ENCODE data around the gene KIAA1549. TPM values are rescaled to one million over a fixed set of nuclear protein-coding genes. Genes with fewer than 3 reads are reported as not detected.

Gene KIAA1549
- total RNA-seq, 1 donor = 3.7 TPM

DNA sequence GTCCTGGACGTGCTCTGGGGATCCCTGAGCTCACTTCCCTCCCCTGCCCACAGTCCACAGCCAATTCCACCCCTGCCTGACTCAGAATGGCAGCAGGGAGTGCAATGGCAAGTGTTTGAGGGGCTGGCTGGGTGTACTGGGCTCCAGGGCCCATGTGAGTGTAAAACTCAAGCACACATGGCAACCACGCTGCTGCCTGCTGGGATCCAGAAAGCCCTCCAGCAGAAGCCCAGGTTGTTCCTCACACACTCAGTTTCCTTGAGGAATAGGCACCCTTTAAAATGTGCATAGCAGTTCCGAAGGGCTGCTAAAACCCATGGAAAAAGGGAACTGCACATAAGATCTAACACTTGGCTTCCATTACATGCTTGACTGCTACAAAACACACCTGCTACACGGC lies 171.8 kb downstream of the KIAA1549 start:
- no peak overlapping the region for H3K4me3 ChIP-seq (ENCODE audit: low read depth, low read length)
- TF ChIP-seq, protein P1, sequence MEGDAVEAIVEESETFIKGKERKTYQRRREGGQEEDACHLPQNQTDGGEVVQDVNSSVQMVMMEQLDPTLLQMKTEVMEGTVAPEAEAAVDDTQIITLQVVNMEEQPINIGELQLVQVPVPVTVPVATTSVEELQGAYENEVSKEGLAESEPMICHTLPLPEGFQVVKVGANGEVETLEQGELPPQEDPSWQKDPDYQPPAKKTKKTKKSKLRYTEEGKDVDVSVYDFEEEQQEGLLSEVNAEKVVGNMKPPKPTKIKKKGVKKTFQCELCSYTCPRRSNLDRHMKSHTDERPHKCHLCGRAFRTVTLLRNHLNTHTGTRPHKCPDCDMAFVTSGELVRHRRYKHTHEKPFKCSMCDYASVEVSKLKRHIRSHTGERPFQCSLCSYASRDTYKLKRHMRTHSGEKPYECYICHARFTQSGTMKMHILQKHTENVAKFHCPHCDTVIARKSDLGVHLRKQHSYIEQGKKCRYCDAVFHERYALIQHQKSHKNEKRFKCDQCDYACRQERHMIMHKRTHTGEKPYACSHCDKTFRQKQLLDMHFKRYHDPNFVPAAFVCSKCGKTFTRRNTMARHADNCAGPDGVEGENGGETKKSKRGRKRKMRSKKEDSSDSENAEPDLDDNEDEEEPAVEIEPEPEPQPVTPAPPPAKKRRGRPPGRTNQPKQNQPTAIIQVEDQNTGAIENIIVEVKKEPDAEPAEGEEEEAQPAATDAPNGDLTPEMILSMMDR (IDR thresholded peaks at IDR 0.05; ENCODE audit: insufficient read depth, low read length) = no peak
- DNase-seq (ENCODE audit: low read depth) = no peak

DNA sequence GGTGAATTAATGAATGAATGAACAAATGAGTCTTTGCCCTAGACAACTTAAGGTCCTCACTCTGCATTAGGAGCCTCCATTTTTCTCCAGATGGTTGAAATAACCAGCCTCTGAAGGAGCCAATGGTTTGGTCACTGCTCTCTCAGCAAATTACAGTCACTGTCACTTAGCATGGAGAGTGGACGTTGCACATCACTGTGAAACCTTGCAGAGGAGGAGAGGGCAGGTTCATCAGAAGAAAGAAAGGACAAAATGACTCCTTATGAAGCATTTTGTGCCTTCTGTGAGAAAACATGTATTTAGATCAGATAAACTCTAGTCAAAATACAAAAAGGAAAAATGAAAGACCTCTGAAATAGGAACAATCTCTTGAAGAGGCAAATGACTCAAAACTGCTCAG lies 176.6 kb downstream of the KIAA1549 start:
- no peak for DNase-seq (ENCODE audit: low read depth)
- no peak overlapping the region for H3K4me3 ChIP-seq (ENCODE audit: low read depth, low read length)
- TF ChIP-seq, protein P1 (IDR thresholded peaks at IDR 0.05; ENCODE audit: insufficient read depth, low read length) = no peak

DNA sequence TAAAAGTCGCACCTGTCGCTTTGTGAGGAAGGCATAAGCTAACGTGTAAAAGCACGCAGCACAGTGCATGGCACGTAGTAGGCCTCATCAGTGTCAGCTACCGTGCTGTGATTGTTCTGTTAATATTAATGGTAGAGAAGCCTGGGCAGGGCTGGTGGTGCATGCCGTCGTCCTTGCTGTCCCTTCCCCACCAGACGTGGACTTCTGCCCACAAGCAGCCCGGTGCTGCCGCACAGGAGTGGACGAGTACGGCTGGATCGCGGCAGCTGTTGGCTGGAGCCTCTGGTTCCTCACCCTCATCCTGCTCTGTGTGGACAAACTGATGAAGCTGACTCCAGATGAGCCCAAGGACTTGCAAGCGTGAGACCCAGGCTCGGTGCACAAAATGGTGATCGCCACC lies 178.5 kb downstream of the KIAA1549 start:
- no peak overlapping the region for H3K4me3 ChIP-seq (ENCODE audit: low read depth, low read length)
- TF ChIP-seq, protein P1 (IDR thresholded peaks at IDR 0.05; ENCODE audit: insufficient read depth, low read length) = no peak
- no peak for DNase-seq (ENCODE audit: low read depth)

DNA sequence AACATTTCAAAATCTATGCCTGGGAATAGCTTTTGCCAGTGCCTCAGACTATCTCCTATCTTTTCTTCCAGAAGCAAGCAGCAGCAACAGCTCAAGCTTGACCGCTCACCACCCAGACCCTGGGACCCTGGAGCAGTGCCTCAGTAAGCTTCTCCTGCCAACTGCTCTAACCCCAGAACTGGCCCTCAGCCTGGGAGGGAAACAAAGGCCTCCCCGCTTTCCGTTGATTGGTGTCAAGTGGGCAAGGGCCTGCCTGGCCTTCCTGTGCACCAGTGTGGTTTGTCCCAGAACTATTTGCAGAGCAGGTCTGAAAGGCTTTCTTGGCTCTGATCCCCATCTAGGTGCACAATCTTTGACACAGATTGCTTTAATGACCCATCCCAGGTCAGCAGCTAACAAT lies 179.9 kb downstream of the KIAA1549 start:
- TF ChIP-seq, protein P1 (IDR thresholded peaks at IDR 0.05; ENCODE audit: insufficient read depth, low read length) = no peak
- no peak overlapping the region for H3K4me3 ChIP-seq (ENCODE audit: low read depth, low read length)

DNA sequence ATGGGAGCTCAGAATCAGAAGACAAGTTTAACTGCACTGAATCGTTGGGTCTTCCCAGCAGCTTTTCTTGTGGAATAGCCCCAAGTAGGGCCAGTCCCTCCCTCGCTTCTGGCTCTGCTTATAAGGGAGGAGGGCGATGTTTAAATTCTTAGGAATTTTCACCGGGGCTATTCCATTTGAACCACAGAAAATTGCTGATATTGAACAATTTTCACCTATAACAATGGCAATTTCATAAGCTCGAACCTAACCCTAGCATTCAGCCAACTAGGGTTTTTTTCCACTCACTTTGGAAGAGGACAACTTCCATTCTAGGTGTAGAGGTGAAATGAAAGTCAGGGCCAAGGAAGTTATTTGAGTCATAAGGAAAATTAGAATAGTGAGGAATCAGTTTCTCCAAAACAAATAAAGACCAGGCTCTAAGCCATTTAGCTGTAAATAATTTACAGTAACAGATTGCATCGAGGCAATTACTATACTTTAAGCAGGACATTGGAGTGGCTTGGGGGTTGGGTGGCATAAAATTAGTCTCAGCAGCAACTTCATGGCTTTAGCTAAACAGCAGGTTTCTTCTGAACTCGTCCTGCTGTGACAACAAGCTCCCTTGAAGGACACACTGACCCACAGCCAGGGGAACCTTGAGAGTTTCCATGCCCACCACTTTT lies 181.7 kb downstream of the KIAA1549 start:
- no peak overlapping the region for H3K4me3 ChIP-seq (ENCODE audit: low read depth, low read length)
- no peak for DNase-seq (ENCODE audit: low read depth)
- TF ChIP-seq, protein P1 (IDR thresholded peaks at IDR 0.05; ENCODE audit: insufficient read depth, low read length) = no peak

More for the DNA sequence above, 179.9 kb downstream of the KIAA1549 start:
- DNase-seq (ENCODE audit: low read depth) = no peak

DNA sequence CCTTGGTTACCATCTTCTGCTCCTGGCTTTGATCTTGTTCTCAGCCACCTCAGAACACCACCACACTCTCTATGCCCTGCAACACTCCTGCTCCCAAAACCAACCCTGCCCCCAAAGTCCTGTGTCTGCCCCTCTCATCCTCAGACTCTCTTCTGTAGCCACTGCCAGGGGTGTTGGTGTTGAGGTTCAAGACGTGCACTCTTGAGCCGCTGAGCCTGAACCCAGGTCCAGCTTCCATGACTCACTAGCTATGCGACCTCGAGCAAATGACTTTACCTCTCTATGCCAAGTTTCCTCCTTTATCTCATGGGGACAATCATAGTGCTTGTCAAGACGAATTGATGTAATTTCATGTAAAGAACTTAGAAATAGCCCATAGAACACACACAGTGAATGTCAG lies 182.4 kb downstream of the KIAA1549 start:
- H3K4me3 ChIP-seq (ENCODE audit: low read depth, low read length) = no peak overlapping the region
- DNase-seq (ENCODE audit: low read depth) = no peak
- TF ChIP-seq, protein P1 (IDR thresholded peaks at IDR 0.05; ENCODE audit: insufficient read depth, low read length) = no peak

Measured in fibroblast of the aortic adventitia (primary cell).